ENCODE results near the gene FES.

Gene FES

GRCh38 chr15:90851114-90851513 lies 33.2 kb upstream of the FES start:
- Histone ChIP-seq H3K36me3 (ENCODE audit: insufficient read depth, low read length) (no peaks in the 10 kb centered on the region), H3K4me1 (ENCODE audit: insufficient read depth, low read length) (peaks cover 2% of the 10 kb centered on the region), H3K27me3 (ENCODE audit: insufficient read depth, low read length) (no peaks in the 10 kb centered on the region), H2AFZ (ENCODE audit: low read depth, low read length) (no peak overlapping the region), H3K9me3 (ENCODE audit: low read length) (no peaks in the 10 kb centered on the region), H3K4me3 (ENCODE audit: low read length) (no peak overlapping the region)

GRCh38 chr15:90851940-90852339 lies 32.4 kb upstream of the FES start:
- H3K9me3 ChIP-seq (ENCODE audit: low read length): no peaks in the 10 kb centered on the region
- H3K4me1 ChIP-seq (ENCODE audit: insufficient read depth, low read length): no peaks in the 10 kb centered on the region
- no peaks in the 10 kb centered on the region for H3K27me3 ChIP-seq (ENCODE audit: insufficient read depth, low read length)
- no peak overlapping the region for H3K4me3 ChIP-seq (ENCODE audit: low read length)
- no peak overlapping the region for H2AFZ ChIP-seq (ENCODE audit: low read depth, low read length)
- no peaks in the 10 kb centered on the region for H3K36me3 ChIP-seq (ENCODE audit: insufficient read depth, low read length)

GRCh38 chr15:90855139-90855538 lies 29.2 kb upstream of the FES start:
- H3K27me3 ChIP-seq (ENCODE audit: insufficient read depth, low read length): no peaks in the 10 kb centered on the region
- H3K4me1 ChIP-seq (ENCODE audit: insufficient read depth, low read length): no peaks in the 10 kb centered on the region
- no peak overlapping the region for H2AFZ ChIP-seq (ENCODE audit: low read depth, low read length)
- H3K36me3 ChIP-seq (ENCODE audit: insufficient read depth, low read length): no peaks in the 10 kb centered on the region
- H3K9me3 ChIP-seq (ENCODE audit: low read length): no peaks in the 10 kb centered on the region
- no peak overlapping the region for H3K4me3 ChIP-seq (ENCODE audit: low read length)

- Histone ChIP-seq H3K4me3 (ENCODE audit: low read length) (no peak overlapping the region), H3K9me3 (ENCODE audit: low read length) (no peaks in the 10 kb centered on the region), H3K4me1 (ENCODE audit: insufficient read depth, low read length) (no peaks in the 10 kb centered on the region), H3K27me3 (ENCODE audit: insufficient read depth, low read length) (no peaks in the 10 kb centered on the region), H3K36me3 (ENCODE audit: insufficient read depth, low read length) (no peaks in the 10 kb centered on the region), H2AFZ (ENCODE audit: low read depth, low read length) (no peak overlapping the region)
These were observed 27.0 kb upstream of the FES start for GRCh38 chr15:90857337-90857736.

- Histone ChIP-seq H3K4me1 (ENCODE audit: insufficient read depth, low read length) (no peaks in the 10 kb centered on the region), H3K27me3 (ENCODE audit: insufficient read depth, low read length) (no peaks in the 10 kb centered on the region), H3K9me3 (ENCODE audit: low read length) (no peaks in the 10 kb centered on the region), H3K4me3 (ENCODE audit: low read length) (no peak overlapping the region), H3K36me3 (ENCODE audit: insufficient read depth, low read length) (no peaks in the 10 kb centered on the region), H2AFZ (ENCODE audit: low read depth, low read length) (no peak overlapping the region)
These were observed 26.3 kb upstream of the FES start for GRCh38 chr15:90857883-90858443.

GRCh38 chr15:90859234-90860131 lies 24.8 kb upstream of the FES start:
- no peak overlapping the region for H3K4me3 ChIP-seq (ENCODE audit: low read length)
- no peaks in the 10 kb centered on the region for H3K9me3 ChIP-seq (ENCODE audit: low read length)
- no peaks in the 10 kb centered on the region for H3K27me3 ChIP-seq (ENCODE audit: insufficient read depth, low read length)
- H3K36me3 ChIP-seq (ENCODE audit: insufficient read depth, low read length): no peaks in the 10 kb centered on the region
- no peak overlapping the region for H2AFZ ChIP-seq (ENCODE audit: low read depth, low read length)
- no peaks in the 10 kb centered on the region for H3K4me1 ChIP-seq (ENCODE audit: insufficient read depth, low read length)

GRCh38 chr15:90860450-90860849 lies 23.9 kb upstream of the FES start:
- Histone ChIP-seq H3K36me3 (ENCODE audit: insufficient read depth, low read length) (no peaks in the 10 kb centered on the region), H2AFZ (ENCODE audit: low read depth, low read length) (no peak overlapping the region), H3K27me3 (ENCODE audit: insufficient read depth, low read length) (no peaks in the 10 kb centered on the region), H3K4me3 (ENCODE audit: low read length) (no peak overlapping the region), H3K4me1 (ENCODE audit: insufficient read depth, low read length) (no peaks in the 10 kb centered on the region), H3K9me3 (ENCODE audit: low read length) (no peaks in the 10 kb centered on the region)

GRCh38 chr15:90860942-90861675 lies 23.2 kb upstream of the FES start:
- no peaks in the 10 kb centered on the region for H3K9me3 ChIP-seq (ENCODE audit: low read length)
- no peak overlapping the region for H2AFZ ChIP-seq (ENCODE audit: low read depth, low read length)
- H3K4me3 ChIP-seq (ENCODE audit: low read length): no peak overlapping the region
- no peaks in the 10 kb centered on the region for H3K36me3 ChIP-seq (ENCODE audit: insufficient read depth, low read length)
- H3K27me3 ChIP-seq (ENCODE audit: insufficient read depth, low read length): no peaks in the 10 kb centered on the region
- no peaks in the 10 kb centered on the region for H3K4me1 ChIP-seq (ENCODE audit: insufficient read depth, low read length)

GRCh38 chr15:90862487-90862886 lies 21.8 kb upstream of the FES start:
- H2AFZ ChIP-seq (ENCODE audit: low read depth, low read length): no peak overlapping the region
- H3K27me3 ChIP-seq (ENCODE audit: insufficient read depth, low read length): no peaks in the 10 kb centered on the region
- no peak overlapping the region for H3K4me3 ChIP-seq (ENCODE audit: low read length)
- H3K4me1 ChIP-seq (ENCODE audit: insufficient read depth, low read length): no peaks in the 10 kb centered on the region
- no peaks in the 10 kb centered on the region for H3K36me3 ChIP-seq (ENCODE audit: insufficient read depth, low read length)
- H3K9me3 ChIP-seq (ENCODE audit: low read length): no peaks in the 10 kb centered on the region

- Histone ChIP-seq H3K4me3 (ENCODE audit: low read length) (no peak overlapping the region), H3K9me3 (ENCODE audit: low read length) (no peaks in the 10 kb centered on the region), H3K36me3 (ENCODE audit: insufficient read depth, low read length) (no peaks in the 10 kb centered on the region), H3K27me3 (ENCODE audit: insufficient read depth, low read length) (no peaks in the 10 kb centered on the region), H3K4me1 (ENCODE audit: insufficient read depth, low read length) (no peaks in the 10 kb centered on the region), H2AFZ (ENCODE audit: low read depth, low read length) (no peak overlapping the region)
These were observed 21.1 kb upstream of the FES start for GRCh38 chr15:90862964-90863778.

- Histone ChIP-seq H3K36me3 (ENCODE audit: insufficient read depth, low read length) (no peaks in the 10 kb centered on the region), H3K27me3 (ENCODE audit: insufficient read depth, low read length) (no peaks in the 10 kb centered on the region), H3K4me3 (ENCODE audit: low read length) (no peak overlapping the region), H2AFZ (ENCODE audit: low read depth, low read length) (no peak overlapping the region), H3K4me1 (ENCODE audit: insufficient read depth, low read length) (peaks cover under 1% of the 10 kb centered on the region), H3K9me3 (ENCODE audit: low read length) (no peaks in the 10 kb centered on the region)
These were observed 20.3 kb upstream of the FES start for GRCh38 chr15:90863987-90864386.

- Histone ChIP-seq H3K36me3 (ENCODE audit: insufficient read depth, low read length) (no peaks in the 10 kb centered on the region), H3K4me3 (ENCODE audit: low read length) (no peak overlapping the region)
These were observed 19.8 kb upstream of the FES start for GRCh38 chr15:90864507-90864906.

More at GRCh38 chr15:90864507-90864906, 19.8 kb upstream of the FES start:
- H2AFZ ChIP-seq (ENCODE audit: low read depth, low read length): no peak overlapping the region
- peaks cover 6% of the 10 kb centered on the region for H3K4me1 ChIP-seq (ENCODE audit: insufficient read depth, low read length)
- no peaks in the 10 kb centered on the region for H3K9me3 ChIP-seq (ENCODE audit: low read length)
- no peaks in the 10 kb centered on the region for H3K27me3 ChIP-seq (ENCODE audit: insufficient read depth, low read length)

All from neuron (in vitro differentiated cells).